HepG2 (cell line): ENCODE measurements around the gene AMPD2. TPM values are rescaled to one million over a fixed set of nuclear protein-coding genes. Genes with fewer than 3 reads are reported as not detected.

Experiments
- ATAC-seq: fragments of 200-7000 bp; cut with Tn5 transposase; 3 replicates; pipeline ENCODE4 v1.9.1; 2020; ENCODE audit warnings: mild to moderate bottlenecking, moderate library complexity
- BruUV-seq: library from RNA; stranded (reverse); fragments of 400-500 nt; replicated peaks from 2 replicates; lab custom pipeline; 2021; lab: Mats Ljungman, UMichigan
- CTCF ChIA-PET: fragments of 300-600 bp; formaldehyde crosslinking; extraction: SDS; loops from one replicate; lab custom pipeline; 2021; ENCODE audit warnings: low total read pairs, inconsistent platforms, low intra/inter-chr PET ratio; lab: Yijun Ruan, JAX
- POLR2A ChIA-PET: fragments of 350-600 bp; sonication (Branson Sonifier 250); formaldehyde crosslinking; loops from one replicate; lab custom pipeline; 2020; ENCODE audit warnings: antibody characterized with exemption, inconsistent platforms; lab: Yijun Ruan, JAX
- DNase-seq: peaks from one replicate; pipeline ENCODE4 v3.0.0-alpha.2; 2015; ENCODE audit warnings: low spot score
- FAIRE-seq: peaks from 3 replicates; lab custom pipeline; 2011; peaks lifted over from hg19 to GRCh38; lab: Jason Lieb, UNC
- H2AFZ ChIP-seq: one replicate; pipeline ENCODE4 v1.6.1; 2011; ENCODE audit warnings: low read length, inconsistent platforms
- H3K27ac ChIP-seq: fragments of 300-600 bp; 3 replicates; pipeline ENCODE4 v1.8.0; 2011; ENCODE audit warnings: mixed run types, mild to moderate bottlenecking, mixed read lengths, low read length, inconsistent platforms; ENCODE audit not compliant: insufficient read depth; ENCODE audit errors: extremely low read length
- H3K27me3 ChIP-seq, 2 experiments: fragments of 200-600 bp in 1 of 2; 2 replicates in 1 of 2; 3 replicates in 1 of 2; pipeline versions ENCODE4 v1.6.0 to v1.8.0; 2011; ENCODE audit warnings: low read length in 2 of 2, mild to moderate bottlenecking in 2 of 2, moderate library complexity in 2 of 2, inconsistent platforms in 1 of 2; ENCODE audit not compliant: insufficient read depth in 2 of 2, control insufficient read depth in 1 of 2
- H3K36me3 ChIP-seq, 2 experiments: fragments of 200-600 bp in 1 of 2; replicated peaks in 1 of 2; 2 replicates in 1 of 2; 3 replicates in 1 of 2; pipeline versions ENCODE4 v1.5.1 to v1.8.0; 2011; ENCODE audit warnings: low read length in 2 of 2, inconsistent platforms in 1 of 2; ENCODE audit not compliant: insufficient read depth in 2 of 2, control insufficient read depth in 1 of 2
- H3K4me1 ChIP-seq: 2 replicates; pipeline ENCODE4 v1.5.1; 2012; ENCODE audit warnings: low read length, inconsistent platforms; ENCODE audit not compliant: insufficient read depth
- H3K4me2 ChIP-seq: 2 replicates; pipeline ENCODE4 v1.6.0; 2011; ENCODE audit warnings: low read depth, low read length, inconsistent platforms
- H3K4me3 ChIP-seq, 3 experiments: fragments of 200-600 bp in 1 of 3; sonication (generic), shearing (Covaris generic) in 1 of 3; replicated peaks in 1 of 3; 2 replicates each; pipeline ENCODE4 v1.5.1; 2011 to 2016; ENCODE audit warnings: low read length in 3 of 3, inconsistent platforms in 2 of 3, low read depth in 2 of 3, mild to moderate bottlenecking in 2 of 3, control low read depth in 1 of 3, mixed read lengths in 1 of 3; ENCODE audit not compliant: insufficient read depth in 1 of 3
- H3K79me2 ChIP-seq: one replicate; pipeline ENCODE4 v1.6.1; 2011; ENCODE audit warnings: low read length, inconsistent platforms; ENCODE audit not compliant: insufficient read depth
- H3K9ac ChIP-seq: 2 replicates; pipeline ENCODE4 v1.6.0; 2011; ENCODE audit warnings: mild to moderate bottlenecking, low read depth, low read length, inconsistent platforms; ENCODE audit not compliant: insufficient read depth
- H3K9me3 ChIP-seq: 2 replicates; pipeline ENCODE4 v1.5.1; 2012; ENCODE audit warnings: mild to moderate bottlenecking, low read length
- H4K20me1 ChIP-seq: 2 replicates; pipeline ENCODE4 v1.6.0; 2011; ENCODE audit warnings: inconsistent platforms, mild to moderate bottlenecking, low read length, moderate library complexity; ENCODE audit not compliant: insufficient read depth
- BRCA1 ChIP-seq: sonication (generic); formaldehyde crosslinking; IDR thresholded peaks from 2 replicates; pipeline ENCODE4 v1.4.0; 2020; ENCODE audit warnings: missing genetic modification reagents
- CHD2 ChIP-seq: IDR thresholded peaks from 2 replicates; pipeline ENCODE4 v1.6.1; 2011; ENCODE audit warnings: low read depth, low read length, improper control_type of control experiment
- FOXO1 ChIP-seq: sonication (generic); formaldehyde crosslinking; IDR thresholded peaks from 2 replicates; pipeline ENCODE4 v1.4.0; 2020; ENCODE audit warnings: missing genetic modification reagents
- HNF4G ChIP-seq, 2 experiments: sonication (generic) in 1 of 2; formaldehyde crosslinking in 1 of 2; IDR thresholded peaks; 2 replicates each; pipeline versions ENCODE4 v1.4.0 to v1.6.1; 2011 to 2020; ENCODE audit warnings: borderline replicate concordance in 2 of 2, low read depth in 2 of 2, mild to moderate bottlenecking in 2 of 2, low read length in 1 of 2, missing genetic modification reagents in 1 of 2, moderate library complexity in 1 of 2
- KDM1A ChIP-seq: IDR thresholded peaks from 2 replicates; pipeline ENCODE4 v1.6.1; 2016; ENCODE audit warnings: missing compliant biosample characterization
- MAF1 ChIP-seq: sonication (generic); formaldehyde crosslinking; IDR thresholded peaks from 2 replicates; pipeline ENCODE4 v1.5.0; 2020; ENCODE audit warnings: missing genetic modification reagents, borderline replicate concordance
- NR2F6 ChIP-seq, 2 experiments: IDR thresholded peaks; 2 replicates each; pipeline ENCODE4 v1.6.1; 2016; ENCODE audit warnings: antibody characterized with exemption in 1 of 2, mild to moderate bottlenecking in 1 of 2
- PCBP2 ChIP-seq: fragments of 200-400 bp; formaldehyde crosslinking; optimal IDR thresholded peaks from 2 replicates; pipeline ENCODE3; 2018; ENCODE audit warnings: low read length, low read depth; ENCODE audit not compliant: poor library complexity, severe bottlenecking
- SP2 ChIP-seq: sonication (generic); formaldehyde crosslinking; IDR thresholded peaks from 2 replicates; pipeline ENCODE4 v1.5.1; 2020; ENCODE audit warnings: mild to moderate bottlenecking, missing genetic modification reagents
- U2AF1 ChIP-seq: fragments of 200-400 bp; formaldehyde crosslinking; optimal IDR thresholded peaks from 2 replicates; pipeline ENCODE3; 2017; ENCODE audit warnings: mild to moderate bottlenecking, low read depth, low read length
- ZBTB14 ChIP-seq: sonication (generic); formaldehyde crosslinking; IDR thresholded peaks from 2 replicates; pipeline ENCODE4 v1.4.0; 2020; ENCODE audit warnings: missing genetic modification reagents
- ZBTB8A ChIP-seq: sonication (generic); formaldehyde crosslinking; IDR thresholded peaks from 2 replicates; pipeline ENCODE4 v1.4.0; 2020; ENCODE audit warnings: mild to moderate bottlenecking, low read depth, missing genetic modification reagents, borderline replicate concordance
- ZMAT5 ChIP-seq: sonication (generic); formaldehyde crosslinking; IDR thresholded peaks from 2 replicates; pipeline ENCODE4 v1.5.0; 2020; ENCODE audit warnings: mild to moderate bottlenecking, low read depth, missing genetic modification reagents, borderline replicate concordance
- ZNF12 ChIP-seq: sonication (generic); formaldehyde crosslinking; IDR thresholded peaks from 2 replicates; pipeline ENCODE4 v1.5.0; 2020; ENCODE audit warnings: missing genetic modification reagents
- ZNF598 ChIP-seq: sonication (generic); formaldehyde crosslinking; IDR thresholded peaks from 2 replicates; pipeline ENCODE4 v1.5.1; 2020; ENCODE audit warnings: mild to moderate bottlenecking, missing genetic modification reagents, borderline replicate concordance
- ZNF670 ChIP-seq: sonication (generic); formaldehyde crosslinking; IDR thresholded peaks from 2 replicates; pipeline ENCODE4 v1.8.0; 2022; ENCODE audit warnings: mild to moderate bottlenecking, missing genetic modification reagents, borderline replicate concordance
- ZNF839 ChIP-seq: sonication (generic); formaldehyde crosslinking; IDR thresholded peaks from 2 replicates; pipeline ENCODE4 v1.4.0; 2020; ENCODE audit warnings: missing genetic modification reagents, mild to moderate bottlenecking, borderline replicate concordance
- WGBS: methylation state at CpG from one replicate; pipeline ENCODE4 v1.1.6; 2017; ENCODE audit warnings: low lambda C conversion rate; 5-methylcytosine and 5-hydroxymethylcytosine counted together
- in situ Hi-C: cut with HindIII; loops from 2 replicates; pipeline ENCODE4 v1.10.0; 2017; ENCODE audit warnings: low pct_unique_long_range_greater_than_20kb; ENCODE audit not compliant: extremely low pct_ligation_motif_present
- intact Hi-C: fragments of 100-400 bp; cut with micrococcal nuclease; formaldehyde crosslinking; loops from one replicate; pipeline ENCODE4 v1.10.0; 2022; ENCODE audit not compliant: unreplicated experiment
- polyA plus RNA-seq, 8 experiments: library from polyadenylated mRNA; depleted of rRNA in 3 of 8; stranded (reverse) in 7 of 8; unstranded in 1 of 8; fragments of >200 nt; fragmentation: Illumina TruSeq in 4 of 8; extraction: Trizol in 4 of 8; gene quantifications; 2 replicates each; pipeline versions ENCODE4 v1.2.1 to v1.2.3, GENCODE V29; 2011 to 2016; ENCODE audit warnings: low read depth in 4 of 8, missing spikeins in 1 of 8, mixed read lengths in 1 of 8; ENCODE audit not compliant: insufficient read depth in 1 of 8
- total RNA-seq, 5 experiments: library from RNA; depleted of rRNA; stranded (reverse); fragments of >200 nt; fragmentation: Illumina TruSeq; extraction: Trizol; gene quantifications; 2 replicates each; pipeline ENCODE4 v1.2.3, GENCODE V29; 2016; ENCODE audit warnings: low read depth in 1 of 5
- TF ChIP-seq, protein P1 (sequence below): sonication (generic); formaldehyde crosslinking; IDR thresholded peaks from 2 replicates; pipeline ENCODE4 v1.4.0; 2020; ENCODE audit warnings: missing genetic modification reagents

The AMPD2 gene
- total and polyA plus RNA-seq, 2 of the 13 experiments (the other 11 are each of a cell fraction or from before 2014, with no cell fraction given), result 62.3 to 82.0 TPM

- TF ChIP-seq HNF4G (IDR thresholded peaks at IDR 0.05; ENCODE audit: borderline replicate concordance, low read depth, low read length) (no peak), HNF4G (CRISPR knock-in tag; IDR thresholded peaks at IDR 0.05; ENCODE audit: borderline replicate concordance, low read depth) (no peak), ZBTB14 (no peak), ZNF598 (no peak)
- TF ChIP-seq, protein P1, sequence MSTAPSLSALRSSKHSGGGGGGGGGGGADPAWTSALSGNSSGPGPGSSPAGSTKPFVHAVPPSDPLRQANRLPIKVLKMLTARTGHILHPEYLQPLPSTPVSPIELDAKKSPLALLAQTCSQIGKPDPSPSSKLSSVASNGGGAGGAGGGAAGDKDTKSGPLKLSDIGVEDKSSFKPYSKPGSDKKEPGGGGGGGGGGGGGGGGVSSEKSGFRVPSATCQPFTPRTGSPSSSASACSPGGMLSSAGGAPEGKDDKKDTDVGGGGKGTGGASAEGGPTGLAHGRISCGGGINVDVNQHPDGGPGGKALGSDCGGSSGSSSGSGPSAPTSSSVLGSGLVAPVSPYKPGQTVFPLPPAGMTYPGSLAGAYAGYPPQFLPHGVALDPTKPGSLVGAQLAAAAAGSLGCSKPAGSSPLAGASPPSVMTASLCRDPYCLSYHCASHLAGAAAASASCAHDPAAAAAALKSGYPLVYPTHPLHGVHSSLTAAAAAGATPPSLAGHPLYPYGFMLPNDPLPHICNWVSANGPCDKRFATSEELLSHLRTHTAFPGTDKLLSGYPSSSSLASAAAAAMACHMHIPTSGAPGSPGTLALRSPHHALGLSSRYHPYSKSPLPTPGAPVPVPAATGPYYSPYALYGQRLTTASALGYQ (CRISPR knock-in tag), result no peak
Measured at GRCh38 chr1:109642626-109643025, 23.0 kb downstream of the AMPD2 start (continued).

- intact Hi-C loops (loop anchor here (1.0 to 5.0 kb wide), 3 partner anchors 61 to 349 kb away; no protein-coding TSS in a partner anchor), in situ Hi-C loops (loop anchor here (5.0 to 10.0 kb wide), 3 partner anchors 64 to 341 kb away; partner anchors contain the start of gene AHCYL1)
- ATAC-seq, result peak; percentile 92
- WGBS, result 19% methylated on average over 17 of the region's 32 CpGs
- H3K27ac ChIP-seq, result no peak overlapping the region
- H3K4me2 ChIP-seq, result peak overlapping the region; percentile 89
- ChIA-PET CTCF (interaction anchor here (1.2 to 2.6 kb wide), 5 partner anchors 60 to 132 kb away, joined by 3 to 26 read pairs (median 11); partner anchors contain the start of gene GNAI3), POLR2A (no interaction called here)
- peak overlapping the region; percentile 29 for H3K9ac ChIP-seq
- BruUV-seq, result no TSS peak
- DNase-seq, result peak; percentile 67
- peak overlapping the region; percentile 39 for H2AFZ ChIP-seq
- H3K79me2 ChIP-seq, result no peaks in the 10 kb centered on the region
- H3K27me3 ChIP-seq, result 0 out of 5 replicates have a peak, but pooled peaks cover 0 to 3% of the 10 kb centered on the region in 2 experiments
- peak overlapping the region; percentile 34 to 67 (median 48) for H3K4me3 ChIP-seq
- peaks cover 23% of the 10 kb centered on the region for H3K4me1 ChIP-seq
- peak; percentile 37 for FAIRE-seq
- no peaks in the 10 kb centered on the region for H3K9me3 ChIP-seq
- H3K36me3 ChIP-seq, result no peaks in the 10 kb centered on the region
- no peaks in the 10 kb centered on the region for H4K20me1 ChIP-seq
- no peak for TF ChIP-seq ZMAT5
- no peak for TF ChIP-seq PCBP2
- TF ChIP-seq KDM1A, result no peak
- no peak for TF ChIP-seq ZNF670 (CRISPR knock-in tag)
- TF ChIP-seq CHD2, result 0 out of 2 replicates have a peak, but pooled peaks have one; percentile 8
- TF ChIP-seq SP2 (CRISPR knock-in tag), result no peak
- TF ChIP-seq ZBTB8A (CRISPR knock-in tag), result no peak
- no peak for TF ChIP-seq BRCA1 (CRISPR knock-in tag)
- TF ChIP-seq FOXO1 (CRISPR knock-in tag), result 0 out of 2 replicates have a peak, but pooled peaks have one; percentile 9
- TF ChIP-seq ZNF839 (CRISPR knock-in tag), result no peak
- TF ChIP-seq NR2F6 (IDR thresholded peaks at IDR 0.05), result no peak
- TF ChIP-seq NR2F6 (CRISPR knock-in tag; IDR thresholded peaks at IDR 0.05), result peak; percentile 17; the same call in 1 of the 2 replicates
- no peak for TF ChIP-seq U2AF1
- TF ChIP-seq MAF1 (CRISPR knock-in tag), result 0 out of 2 replicates have a peak, but pooled peaks have one; percentile 48
- no peak for TF ChIP-seq ZNF12 (CRISPR knock-in tag)
Measured at GRCh38 chr1:109643385-109644230, 24.0 kb downstream of the AMPD2 start.
